SK-N-MC (cell line): ENCODE measurements around the gene CHD3.

Experiments used
- EZH2 ChIP-seq: fragments of 200-600 bp; sonication (generic); IDR thresholded peaks from one replicate; pipeline ENCODE4 v1.6.1; 2017; ENCODE audit warnings: antibody characterized with exemption
- FOXP2 ChIP-seq: optimal IDR thresholded peaks from 2 replicates; pipeline ENCODE3; 2011; ENCODE audit warnings: mild to moderate bottlenecking, moderate library complexity; ENCODE audit not compliant: insufficient read depth; ENCODE audit errors: extremely low read length, control extremely low read depth
- POLR2AphosphoS5 ChIP-seq: IDR thresholded peaks from 2 replicates; pipeline ENCODE4 v1.6.1; 2012; ENCODE audit warnings: mild to moderate bottlenecking, low read depth, low read length, borderline replicate concordance

- TF ChIP-seq EZH2 (no peak), POLR2AphosphoS5 (no peak), FOXP2 (no peak)
Observed at GRCh38 chr17:7889166-7889955, 772 bp downstream of the CHD3 start.
